Measurements from ENCODE around the gene CLDND1.

GRCh38 chr3:98558100-98558827 is 35.6 kb upstream of the CLDND1 start:
- TF ChIP-seq CTCF (IDR thresholded peaks at IDR 0.05; ENCODE audit: insufficient read depth, low read length, poor library complexity, severe bottlenecking) (no peak), EZH2phosphoT487 (conservative IDR thresholded peaks at IDR 0.05; ENCODE audit: low read length) (no peak)

Data from SU-DHL-6 (cell line).